ENCODE results near the gene ACCSL. TPM values are rescaled to one million over a fixed set of nuclear protein-coding genes. Genes with fewer than 3 reads are reported as not detected.
A peak's percentile ranks its signal among the peaks of the same experiment; 100 is the strongest.

Gene ACCSL
- total RNA-seq (under 1 TPM; 0.15 to 0.78 TPM), total RNA-seq (0 to 0.08 reads per million in 2 donors)

- no peak within 1 kb of the TSS for H3K27ac Mint-ChIP-seq
- no peaks in the 10 kb centered on the region for H3K36me3 Mint-ChIP-seq (ENCODE audit: low read depth)
- no peak for DNase-seq
- no peak for ATAC-seq
- H3K9me3 ChIP-seq (ENCODE audit: control insufficient read depth, low read length, poor library complexity, severe bottlenecking), result no peaks in the 10 kb centered on the region
- no peaks in the 10 kb centered on the region for H3K4me1 Mint-ChIP-seq
- H3K4me3 Mint-ChIP-seq, result no peak within 1 kb of the TSS
- peaks cover 21% of the 10 kb centered on the region for H3K27me3 Mint-ChIP-seq
Measured at GRCh38 chr11:44047931-44048431, at the start of gene ACCSL. TSS of gene ACCSL (plus strand) at chr11:44047981. CDS start at chr11:44048037, 56 bp downstream.

- H3K27ac Mint-ChIP-seq, result no peak overlapping the region
- ATAC-seq (no peak), DNase-seq (no peak)
- no peak overlapping the region for H3K4me3 Mint-ChIP-seq
- H3K9me3 ChIP-seq (ENCODE audit: control insufficient read depth, low read length, poor library complexity, severe bottlenecking), result no peaks in the 10 kb centered on the region
- H3K36me3 Mint-ChIP-seq (ENCODE audit: low read depth), result peaks cover 2% of the 10 kb centered on the region
- no peaks in the 10 kb centered on the region for H3K4me1 Mint-ChIP-seq
- H3K27me3 Mint-ChIP-seq, result peaks cover 30% of the 10 kb centered on the region
Measured at GRCh38 chr11:43998308-43998707, 49.5 kb upstream of the ACCSL start.

GRCh38 chr11:44000731-44001130 lies 47.0 kb upstream of the ACCSL start:
- H3K27ac Mint-ChIP-seq, result no peak overlapping the region
- H3K4me1 Mint-ChIP-seq, result no peaks in the 10 kb centered on the region
- peaks cover 30% of the 10 kb centered on the region for H3K27me3 Mint-ChIP-seq
- H3K4me3 Mint-ChIP-seq, result no peak overlapping the region
- H3K36me3 Mint-ChIP-seq (ENCODE audit: low read depth), result no peaks in the 10 kb centered on the region
- no peak for ATAC-seq
- no peak for DNase-seq
- H3K9me3 ChIP-seq (ENCODE audit: control insufficient read depth, low read length, poor library complexity, severe bottlenecking), result no peaks in the 10 kb centered on the region

GRCh38 chr11:44002191-44003093 lies 45.3 kb upstream of the ACCSL start:
- no peaks in the 10 kb centered on the region for H3K9me3 ChIP-seq (ENCODE audit: control insufficient read depth, low read length, poor library complexity, severe bottlenecking)
- ATAC-seq, result no peak

GRCh38 chr11:44003736-44004451 lies 43.9 kb upstream of the ACCSL start:
- no peaks in the 10 kb centered on the region for H3K9me3 ChIP-seq (ENCODE audit: control insufficient read depth, low read length, poor library complexity, severe bottlenecking)
- ATAC-seq (no peak), DNase-seq (no peak)
- Mint-ChIP-seq H3K27ac (no peak overlapping the region), H3K27me3 (peaks cover 24% of the 10 kb centered on the region), H3K4me1 (no peaks in the 10 kb centered on the region), H3K4me3 (no peak overlapping the region), H3K36me3 (ENCODE audit: low read depth) (no peaks in the 10 kb centered on the region)

More at GRCh38 chr11:44002191-44003093, 45.3 kb upstream of the ACCSL start:
- H3K27ac Mint-ChIP-seq, result no peak overlapping the region
- no peak overlapping the region for H3K4me3 Mint-ChIP-seq
- no peaks in the 10 kb centered on the region for H3K36me3 Mint-ChIP-seq (ENCODE audit: low read depth)
- no peak for DNase-seq
- no peaks in the 10 kb centered on the region for H3K4me1 Mint-ChIP-seq
- H3K27me3 Mint-ChIP-seq, result peaks cover 28% of the 10 kb centered on the region

GRCh38 chr11:44004452-44005062 lies 43.2 kb upstream of the ACCSL start:
- DNase-seq, result no peak
- H3K27me3 Mint-ChIP-seq, result peaks cover 17% of the 10 kb centered on the region
- H3K4me3 Mint-ChIP-seq, result no peak overlapping the region
- no peak for ATAC-seq
- no peaks in the 10 kb centered on the region for H3K9me3 ChIP-seq (ENCODE audit: control insufficient read depth, low read length, poor library complexity, severe bottlenecking)
- H3K36me3 Mint-ChIP-seq (ENCODE audit: low read depth), result no peaks in the 10 kb centered on the region
- H3K4me1 Mint-ChIP-seq, result no peaks in the 10 kb centered on the region
- no peak overlapping the region for H3K27ac Mint-ChIP-seq

GRCh38 chr11:44005063-44005701 lies 42.6 kb upstream of the ACCSL start:
- Mint-ChIP-seq H3K4me1 (no peaks in the 10 kb centered on the region), H3K36me3 (ENCODE audit: low read depth) (no peaks in the 10 kb centered on the region), H3K4me3 (no peak overlapping the region), H3K27ac (no peak overlapping the region), H3K27me3 (peaks cover 20% of the 10 kb centered on the region)
- ATAC-seq (no peak), DNase-seq (no peak)
- no peaks in the 10 kb centered on the region for H3K9me3 ChIP-seq (ENCODE audit: control insufficient read depth, low read length, poor library complexity, severe bottlenecking)

- Mint-ChIP-seq H3K27ac (no peak overlapping the region), H3K4me3 (no peak overlapping the region), H3K36me3 (ENCODE audit: low read depth) (no peaks in the 10 kb centered on the region), H3K4me1 (no peaks in the 10 kb centered on the region), H3K27me3 (peaks cover 27% of the 10 kb centered on the region)
- H3K9me3 ChIP-seq (ENCODE audit: control insufficient read depth, low read length, poor library complexity, severe bottlenecking), result no peaks in the 10 kb centered on the region
- ATAC-seq (no peak), DNase-seq (no peak)
Measured at GRCh38 chr11:44005956-44006355, 41.8 kb upstream of the ACCSL start.

- ATAC-seq (no peak), DNase-seq (no peak)
- H3K9me3 ChIP-seq (ENCODE audit: control insufficient read depth, low read length, poor library complexity, severe bottlenecking), result no peaks in the 10 kb centered on the region
- Mint-ChIP-seq H3K36me3 (ENCODE audit: low read depth) (no peaks in the 10 kb centered on the region), H3K4me3 (no peak overlapping the region), H3K27me3 (peaks cover 32% of the 10 kb centered on the region), H3K27ac (peak overlapping the region; percentile 11), H3K4me1 (no peaks in the 10 kb centered on the region)
Measured at GRCh38 chr11:44006917-44007361, 40.8 kb upstream of the ACCSL start.

GRCh38 chr11:44007481-44008087 lies 40.2 kb upstream of the ACCSL start:
- Mint-ChIP-seq H3K4me1 (no peaks in the 10 kb centered on the region), H3K36me3 (ENCODE audit: low read depth) (no peaks in the 10 kb centered on the region), H3K27me3 (peaks cover 29% of the 10 kb centered on the region), H3K27ac (peak overlapping the region; percentile 11), H3K4me3 (no peak overlapping the region)
- no peak for ATAC-seq
- H3K9me3 ChIP-seq (ENCODE audit: control insufficient read depth, low read length, poor library complexity, severe bottlenecking), result no peaks in the 10 kb centered on the region
- DNase-seq, result no peak

GRCh38 chr11:44008088-44008501 lies 39.7 kb upstream of the ACCSL start:
- ATAC-seq (no peak), DNase-seq (no peak)
- H3K4me3 Mint-ChIP-seq, result no peak overlapping the region
- no peaks in the 10 kb centered on the region for H3K4me1 Mint-ChIP-seq
- no peak overlapping the region for H3K27ac Mint-ChIP-seq
- peaks cover 27% of the 10 kb centered on the region for H3K27me3 Mint-ChIP-seq
- H3K9me3 ChIP-seq (ENCODE audit: control insufficient read depth, low read length, poor library complexity, severe bottlenecking), result no peaks in the 10 kb centered on the region
- no peaks in the 10 kb centered on the region for H3K36me3 Mint-ChIP-seq (ENCODE audit: low read depth)

GRCh38 chr11:44008698-44009097 lies 39.1 kb upstream of the ACCSL start:
- DNase-seq, result no peak
- no peak for ATAC-seq
- H3K9me3 ChIP-seq (ENCODE audit: control insufficient read depth, low read length, poor library complexity, severe bottlenecking), result no peaks in the 10 kb centered on the region
- H3K27ac Mint-ChIP-seq, result no peak overlapping the region
- no peak overlapping the region for H3K4me3 Mint-ChIP-seq
- H3K36me3 Mint-ChIP-seq (ENCODE audit: low read depth), result no peaks in the 10 kb centered on the region
- peaks cover 27% of the 10 kb centered on the region for H3K27me3 Mint-ChIP-seq
- H3K4me1 Mint-ChIP-seq, result no peaks in the 10 kb centered on the region

Measured in T-helper 17 cell (primary cell).